HG03565 (cell line): ENCODE results near the gene LGSN.
"Not testable (repeated sequence)": the region's sequence is repeated elsewhere in the genome, so short reads cannot be mapped to it uniquely, and the experiment has no call there.

ENCODE experiments used
- ATAC-seq: cut with Tn5 transposase; IDR thresholded peaks from one replicate; pipeline ENCODE4 v1.9.1; 2021; ENCODE audit warnings: mild to moderate bottlenecking, moderate library complexity; ENCODE audit not compliant: unreplicated experiment

The LGSN gene

DNA sequence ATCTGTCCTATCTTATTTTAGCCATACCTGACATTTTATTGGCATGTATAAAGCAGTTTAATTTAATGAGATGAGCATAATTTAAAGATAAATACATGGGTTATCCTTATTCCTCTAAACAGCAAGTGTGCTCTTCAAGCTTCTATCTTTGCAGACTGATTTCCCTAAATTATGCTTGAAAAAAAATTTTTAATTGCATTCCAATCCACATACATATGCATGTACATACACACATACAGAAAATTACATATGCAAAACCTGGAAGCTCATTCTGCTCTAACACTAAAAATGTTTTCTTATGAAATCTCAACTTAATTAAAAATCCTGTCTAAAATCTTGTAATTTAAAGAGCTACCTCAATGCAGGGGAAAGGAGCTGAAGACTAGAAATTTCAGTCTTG is 73.2 kb downstream of the LGSN start:
- no peak for ATAC-seq

DNA sequence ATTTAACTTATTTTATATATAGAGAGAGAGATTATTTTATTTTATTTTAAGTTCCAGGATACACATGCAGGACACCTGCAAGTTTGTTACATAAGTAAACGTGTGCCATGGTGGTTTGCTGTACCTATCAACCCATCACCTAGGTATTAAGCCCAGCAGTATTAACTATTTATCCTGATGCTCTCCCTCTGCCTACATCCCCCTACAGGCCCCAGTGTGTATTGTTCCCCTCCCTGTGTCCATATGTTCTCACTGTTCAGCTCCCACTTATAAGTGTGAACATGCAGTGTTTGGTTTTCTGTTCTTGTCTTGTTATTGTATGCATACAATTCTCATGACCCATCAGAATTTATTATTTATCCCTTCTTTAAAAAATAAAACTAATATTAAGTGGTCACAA is 73.9 kb downstream of the LGSN start:
- ATAC-seq: peak; percentile 67

DNA sequence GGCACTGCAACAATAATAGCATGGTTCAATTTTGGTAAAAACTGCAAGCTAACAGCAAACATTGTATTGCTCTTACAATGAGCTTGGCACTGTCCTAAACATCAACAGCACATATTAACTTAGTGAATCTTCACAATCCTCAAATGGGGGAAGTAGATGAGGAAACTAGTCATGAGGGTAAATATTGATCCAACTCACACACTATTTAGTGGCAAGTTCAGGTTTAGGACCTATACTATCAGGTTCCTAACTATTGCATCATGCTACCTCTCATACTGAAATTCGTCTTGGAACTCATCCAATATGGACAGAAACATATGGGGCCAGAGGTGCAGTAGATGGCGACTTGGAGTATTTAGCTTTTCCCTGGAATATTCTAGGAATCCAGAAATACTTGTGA is 74.4 kb downstream of the LGSN start:
- ATAC-seq: no peak

DNA sequence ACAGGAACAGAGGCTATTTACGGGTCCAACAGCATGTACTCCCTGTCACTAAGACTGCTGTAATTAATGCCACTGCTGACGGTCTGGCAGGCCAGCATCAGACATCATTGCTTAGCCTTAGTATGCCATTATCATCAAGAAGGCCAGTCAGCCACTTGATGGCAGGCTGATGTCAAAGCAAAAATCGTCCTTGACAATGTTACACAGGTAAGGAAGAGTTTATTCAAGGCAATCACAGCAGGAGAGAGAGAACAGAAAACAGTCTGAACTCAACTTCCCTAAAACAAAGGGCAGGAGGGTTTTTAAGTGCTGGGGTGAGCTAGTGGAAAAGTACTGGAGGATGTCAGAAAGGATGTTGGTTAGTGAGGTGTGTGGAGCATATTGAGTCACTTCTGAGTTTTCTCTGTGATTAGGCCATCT is 83.4 kb downstream of the LGSN start:
- ATAC-seq: peak; percentile 43

DNA sequence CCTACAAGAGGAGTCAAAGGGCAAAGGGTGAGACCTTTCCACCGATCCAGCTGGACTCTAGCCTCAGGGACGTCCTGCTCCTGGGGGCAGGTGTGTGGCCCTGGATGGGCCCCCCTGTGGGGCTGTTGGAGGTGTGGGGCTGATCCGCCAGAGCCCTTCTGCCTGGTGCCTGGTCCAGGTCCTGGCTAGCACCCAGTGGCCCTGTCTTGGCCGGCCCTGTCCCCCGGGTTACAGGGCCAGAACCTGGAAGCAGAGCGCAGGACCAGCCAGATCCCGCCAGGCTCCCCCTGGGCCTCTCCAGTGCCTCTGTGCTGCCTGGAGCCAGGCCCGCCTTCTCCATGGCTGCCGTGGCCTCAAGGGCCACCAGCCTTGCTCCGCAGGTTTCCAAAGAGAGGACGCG is 89.3 kb downstream of the LGSN start:
- not testable (repeated sequence) for ATAC-seq

DNA sequence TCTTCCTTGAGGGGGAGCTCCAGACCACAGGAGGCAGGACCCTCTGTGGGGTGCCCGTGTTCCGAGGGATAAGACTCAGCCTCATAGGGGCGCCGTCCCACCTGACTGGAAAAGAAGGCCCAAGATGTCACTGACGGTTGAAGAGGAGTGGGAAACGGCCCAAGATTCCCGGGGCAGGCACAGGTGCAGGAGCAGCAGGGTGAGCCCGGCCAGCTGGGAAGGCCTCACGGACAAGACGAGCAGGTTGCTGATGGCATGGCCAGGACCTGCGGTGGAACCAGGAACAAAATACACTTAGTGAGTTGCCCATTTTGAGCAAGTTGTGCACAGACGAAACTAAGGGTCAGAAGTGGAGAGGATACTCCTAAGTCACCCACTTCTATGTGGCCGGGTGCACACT is 89.8 kb downstream of the LGSN start:
- not testable (repeated sequence) for ATAC-seq

DNA sequence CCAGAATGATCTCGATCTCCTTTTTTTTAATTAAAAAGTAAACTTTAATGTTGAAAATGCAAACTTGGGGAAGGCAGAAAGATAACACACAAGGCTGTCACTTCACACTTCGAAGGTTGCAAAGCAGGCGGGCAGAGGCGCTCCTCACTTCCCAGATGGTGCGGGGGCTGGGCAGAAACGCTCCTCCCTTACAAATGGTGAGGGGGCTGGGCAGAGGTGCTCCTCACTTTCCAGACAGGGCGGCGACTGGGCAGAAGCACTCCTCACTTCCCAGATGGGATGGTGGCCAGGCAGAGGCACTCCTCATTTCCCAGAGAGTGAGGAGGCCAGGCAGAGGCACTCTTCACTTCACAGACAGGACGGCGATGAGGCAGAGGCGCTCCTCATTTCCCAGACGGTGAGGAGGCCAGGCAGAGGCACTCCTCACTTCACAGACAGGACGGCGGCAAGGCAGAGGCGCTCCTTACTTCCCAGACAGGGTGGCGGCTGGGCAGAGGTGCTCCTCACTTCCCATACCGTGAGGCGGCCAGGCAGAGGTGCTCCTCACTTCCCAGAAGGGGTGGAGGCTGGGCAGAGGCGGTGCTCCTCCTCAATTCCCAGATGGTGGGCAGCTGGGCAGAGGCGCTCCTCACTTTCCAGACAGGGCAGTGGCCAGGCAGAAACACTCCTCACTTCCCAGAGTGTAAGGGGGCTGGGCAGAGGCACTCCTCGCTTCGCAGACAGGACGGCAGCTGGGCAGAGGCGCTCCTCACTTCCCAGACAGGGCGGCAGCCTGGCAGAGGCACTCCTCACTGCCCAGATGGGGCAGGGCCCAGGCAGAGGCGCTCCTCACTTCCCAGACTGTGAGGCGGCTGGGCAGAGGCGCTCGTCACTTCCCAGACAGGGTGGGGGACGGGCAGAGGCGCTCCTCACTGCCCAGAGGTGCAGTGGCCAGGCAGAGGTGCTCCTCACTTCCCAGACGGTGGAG is 91.6 kb downstream of the LGSN start:
- ATAC-seq: not testable (repeated sequence)

DNA sequence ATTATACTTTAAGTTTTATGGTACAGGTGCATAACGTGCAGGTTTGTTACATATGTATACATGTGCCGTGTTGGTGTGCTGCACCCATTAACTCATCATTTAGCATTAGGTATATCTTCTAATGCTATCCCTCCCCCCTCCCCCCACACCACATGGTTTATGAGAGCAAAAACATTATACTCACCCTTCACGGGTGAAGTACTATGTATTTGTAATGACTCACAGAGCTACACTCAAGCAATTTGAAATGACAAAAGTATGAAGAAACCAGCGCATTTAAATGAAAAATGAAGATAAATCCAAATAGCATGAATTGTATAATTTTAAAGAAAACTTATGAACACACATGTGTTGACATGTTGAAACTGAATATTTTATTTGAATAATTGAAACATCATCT is 93.8 kb downstream of the LGSN start:
- not testable (repeated sequence) for ATAC-seq
